Activated naive CD8-positive, alpha-beta T cell treated with anti-CD3 and anti-CD28 coated beads, Interleukin-2, amount 10 ng/mL, durations not matched to agents 7 days and 5 days (primary cell): ENCODE measurements around the gene FSHR. TPM values are rescaled to one million over a fixed set of nuclear protein-coding genes. Genes with fewer than 3 reads are reported as not detected.

Experiments
- ATAC-seq: fragments of 150-1000 bp; cut with Tn5 transposase; one replicate; pipeline ENCODE4 v1.10.0; 2021; ENCODE audit warnings: low read depth, moderate library complexity
- POLR2A ChIA-PET: fragments of 350-600 bp; sonication (Branson Sonifier 250); formaldehyde crosslinking; loops from one replicate; lab custom pipeline; 2021; ENCODE audit warnings: antibody characterized with exemption; lab: Charles Lee
- DNase-seq: peaks from one replicate; pipeline ENCODE4 v3.0.0; 2021
- H3K27ac Mint-ChIP-seq: one replicate; pipeline ENCODE4 v1.8.0; 2022; ENCODE audit warnings: mild to moderate bottlenecking, mixed read lengths
- H3K27me3 Mint-ChIP-seq: one replicate; pipeline ENCODE4 v1.8.0; 2022; ENCODE audit warnings: mild to moderate bottlenecking, moderate library complexity, mixed read lengths
- H3K36me3 Mint-ChIP-seq: one replicate; pipeline ENCODE4 v1.8.0; 2021; ENCODE audit warnings: mild to moderate bottlenecking, mixed read lengths
- H3K4me1 Mint-ChIP-seq: one replicate; pipeline ENCODE4 v1.8.0; 2021; ENCODE audit warnings: mixed read lengths
- H3K4me3 Mint-ChIP-seq: one replicate; pipeline ENCODE4 v1.8.0; 2022; ENCODE audit warnings: mild to moderate bottlenecking, moderate library complexity, mixed read lengths
- H3K9me3 Mint-ChIP-seq: one replicate; pipeline ENCODE4 v1.8.0; 2021; ENCODE audit warnings: mixed read lengths
- microRNA-seq: library from miRNA; unstranded; fragments of <30 nt; microRNA quantifications from one replicate; pipeline ENCODE4 v1.2.0, GENCODE V29; 2022
- total RNA-seq, 2 experiments: library from RNA; stranded (reverse); gene quantifications; one replicate each; pipeline ENCODE4 v1.2.3, GENCODE V29; 2021

FSHR gene
- total RNA-seq, 2 experiments from 2014 or later = not detected

DNA sequence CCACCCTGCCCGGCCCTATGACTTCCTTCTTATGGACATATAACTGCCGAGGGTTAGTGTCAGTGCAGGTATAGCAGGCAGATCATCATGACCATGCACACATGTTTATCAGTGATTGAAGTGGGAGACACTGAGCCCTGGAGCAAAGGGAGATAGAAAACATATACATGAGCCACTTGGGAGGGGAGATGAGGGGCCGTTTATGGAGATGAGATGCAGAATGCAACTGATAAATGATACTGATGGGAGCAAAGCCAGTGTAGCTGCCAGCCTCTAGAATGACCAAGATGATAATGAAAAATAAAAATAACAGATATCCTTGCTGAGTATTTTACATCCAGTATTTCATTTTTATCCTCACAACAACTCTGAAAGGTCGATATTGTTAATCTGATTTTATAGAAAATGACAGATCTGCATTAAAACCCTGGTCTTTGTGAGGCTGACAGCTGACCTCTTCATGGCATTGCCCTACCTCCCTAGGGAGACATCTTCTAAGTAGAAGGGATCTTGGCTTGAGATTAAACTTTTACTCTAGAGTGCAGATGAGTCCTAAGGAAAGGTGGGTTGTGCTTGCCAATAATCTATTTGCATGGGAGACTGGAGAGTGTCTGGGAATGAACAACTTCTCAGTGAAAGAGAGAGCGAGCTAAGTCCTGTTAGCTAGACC lies 220.4 kb downstream of the FSHR start:
- no peak for DNase-seq
- Mint-ChIP-seq H3K4me3 (no peak overlapping the region), H3K4me1 (no peaks in the 10 kb centered on the region), H3K27me3 (no peaks in the 10 kb centered on the region), H3K27ac (no peak overlapping the region), H3K36me3 (no peaks in the 10 kb centered on the region), H3K9me3 (no peaks in the 10 kb centered on the region)
- ATAC-seq = no peak
- POLR2A ChIA-PET = no interaction called here

- POLR2A ChIA-PET = no interaction called here
- H3K27me3 Mint-ChIP-seq = no peaks in the 10 kb centered on the region
- H3K4me1 Mint-ChIP-seq = no peaks in the 10 kb centered on the region
- H3K27ac Mint-ChIP-seq = no peak overlapping the region
- no peaks in the 10 kb centered on the region for H3K9me3 Mint-ChIP-seq
- H3K4me3 Mint-ChIP-seq = no peak overlapping the region
- no peak for ATAC-seq
- H3K36me3 Mint-ChIP-seq = no peaks in the 10 kb centered on the region
- DNase-seq = no peak
These were observed 221.6 kb downstream of the FSHR start for GRCh38 chr2:48932667-48933066.

- no peaks in the 10 kb centered on the region for H3K9me3 Mint-ChIP-seq
- no peaks in the 10 kb centered on the region for H3K27me3 Mint-ChIP-seq
- no peak for DNase-seq
- no peak overlapping the region for H3K27ac Mint-ChIP-seq
- no peaks in the 10 kb centered on the region for H3K36me3 Mint-ChIP-seq
- no peak for ATAC-seq
- POLR2A ChIA-PET = no interaction called here
- no peaks in the 10 kb centered on the region for H3K4me1 Mint-ChIP-seq
- H3K4me3 Mint-ChIP-seq = no peak overlapping the region
These were observed 224.6 kb downstream of the FSHR start for GRCh38 chr2:48929571-48930301.

- Mint-ChIP-seq H3K9me3 (no peaks in the 10 kb centered on the region), H3K36me3 (no peaks in the 10 kb centered on the region), H3K27ac (no peak overlapping the region), H3K27me3 (no peaks in the 10 kb centered on the region), H3K4me1 (no peaks in the 10 kb centered on the region), H3K4me3 (no peak overlapping the region)
- POLR2A ChIA-PET = no interaction called here
- DNase-seq (no peak), ATAC-seq (no peak)
These were observed 227.0 kb downstream of the FSHR start for GRCh38 chr2:48927355-48927754.

DNA sequence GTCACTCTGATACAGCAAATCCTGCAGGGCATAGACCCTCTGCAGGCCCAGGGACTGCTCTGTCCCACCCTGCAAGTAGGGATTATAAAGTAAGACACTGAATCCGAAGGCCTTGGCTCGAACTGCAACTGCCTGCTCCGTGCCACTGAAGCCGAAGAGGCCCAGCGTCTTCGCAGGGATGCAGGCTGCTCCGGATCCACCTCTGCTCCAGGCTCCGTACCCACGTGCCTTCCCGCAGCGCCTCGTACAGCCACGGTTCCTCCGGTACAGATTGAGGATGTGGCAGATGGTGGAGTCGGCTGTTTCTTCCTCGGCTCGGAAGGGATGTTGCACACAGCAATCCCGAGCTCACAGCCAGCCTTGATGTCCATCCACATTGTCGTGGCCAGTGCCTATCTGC lies 238.4 kb downstream of the FSHR start:
- Mint-ChIP-seq H3K36me3 (no peaks in the 10 kb centered on the region), H3K27me3 (no peaks in the 10 kb centered on the region), H3K4me1 (no peaks in the 10 kb centered on the region), H3K9me3 (no peaks in the 10 kb centered on the region), H3K27ac (no peak overlapping the region), H3K4me3 (no peak overlapping the region)
- DNase-seq (no peak), ATAC-seq (no peak)
- POLR2A ChIA-PET = no interaction called here

DNA sequence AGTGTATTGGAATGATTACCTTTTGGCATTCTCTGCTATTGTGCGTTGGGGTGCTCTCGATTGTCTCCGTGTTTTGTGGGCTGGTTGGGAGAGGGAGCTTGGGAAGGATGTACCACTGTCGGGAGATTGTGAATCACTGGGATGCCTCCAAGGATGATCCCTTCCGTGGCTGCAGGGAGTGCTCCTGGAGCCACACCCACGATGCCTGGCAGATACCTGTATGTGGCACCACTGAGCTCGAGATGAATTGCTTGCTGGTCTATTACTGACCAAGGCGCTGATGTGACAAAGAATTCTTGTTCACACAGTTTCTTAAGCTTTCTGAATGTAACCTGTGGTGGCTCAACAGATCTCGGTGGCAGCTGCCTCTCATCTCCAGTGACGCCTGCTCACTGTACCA lies 239.1 kb downstream of the FSHR start:
- no peaks in the 10 kb centered on the region for H3K27me3 Mint-ChIP-seq
- DNase-seq = no peak
- ATAC-seq = no peak
- H3K36me3 Mint-ChIP-seq = no peaks in the 10 kb centered on the region
- POLR2A ChIA-PET = no interaction called here
- no peak overlapping the region for H3K27ac Mint-ChIP-seq
- H3K4me1 Mint-ChIP-seq = no peaks in the 10 kb centered on the region
- no peaks in the 10 kb centered on the region for H3K9me3 Mint-ChIP-seq
- H3K4me3 Mint-ChIP-seq = no peak overlapping the region

GRCh38 chr2:48914477-48915089 lies 239.7 kb downstream of the FSHR start:
- Mint-ChIP-seq H3K27ac (no peak overlapping the region), H3K4me1 (no peaks in the 10 kb centered on the region), H3K4me3 (no peak overlapping the region), H3K9me3 (no peaks in the 10 kb centered on the region), H3K27me3 (no peaks in the 10 kb centered on the region), H3K36me3 (no peaks in the 10 kb centered on the region)
- DNase-seq (no peak), ATAC-seq (no peak)
- POLR2A ChIA-PET = no interaction called here

Small RNA genes within 50 kb of the gene (microRNA-seq; reads per million reads assigned to microRNA genes)
- not detected for gene MIR548BA
